Measurements from ENCODE around the gene BTG4. TPM values are rescaled to one million over a fixed set of nuclear protein-coding genes. Genes with fewer than 3 reads are reported as not detected.
A peak's percentile ranks its signal among the peaks of the same experiment; 100 is the strongest.

BTG4 gene
- total and polyA plus RNA-seq, 9 of the 15 experiments (the other 6 are each of a cell fraction or from before 2014, with no cell fraction given): not detected

GRCh38 chr11:111446404-111447111, 65.6 kb downstream of the BTG4 start (continued):
- TF ChIP-seq XRCC3 (IDR thresholded peaks at IDR 0.05): no peak
- TF ChIP-seq STAT5B (CRISPR knock-in tag; IDR thresholded peaks at IDR 0.05): no peak
- TF ChIP-seq, protein P1, sequence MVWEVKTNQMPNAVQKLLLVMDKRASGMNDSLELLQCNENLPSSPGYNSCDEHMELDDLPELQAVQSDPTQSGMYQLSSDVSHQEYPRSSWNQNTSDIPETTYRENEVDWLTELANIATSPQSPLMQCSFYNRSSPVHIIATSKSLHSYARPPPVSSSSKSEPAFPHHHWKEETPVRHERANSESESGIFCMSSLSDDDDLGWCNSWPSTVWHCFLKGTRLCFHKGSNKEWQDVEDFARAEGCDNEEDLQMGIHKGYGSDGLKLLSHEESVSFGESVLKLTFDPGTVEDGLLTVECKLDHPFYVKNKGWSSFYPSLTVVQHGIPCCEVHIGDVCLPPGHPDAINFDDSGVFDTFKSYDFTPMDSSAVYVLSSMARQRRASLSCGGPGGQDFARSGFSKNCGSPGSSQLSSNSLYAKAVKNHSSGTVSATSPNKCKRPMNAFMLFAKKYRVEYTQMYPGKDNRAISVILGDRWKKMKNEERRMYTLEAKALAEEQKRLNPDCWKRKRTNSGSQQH (CRISPR knock-in tag; IDR thresholded peaks at IDR 0.05): peak; percentile 43; the same call in 1 of the 2 replicates
- no peak for TF ChIP-seq ATF1 (CRISPR knock-in tag; IDR thresholded peaks at IDR 0.05)
- TF ChIP-seq ATF1 (tag; IDR thresholded peaks at IDR 0.05): no peak
- peak; percentile 67; the same call in 1 of the 2 replicates for TF ChIP-seq REST (IDR thresholded peaks at IDR 0.05; ENCODE audit: borderline replicate concordance)
- no peak for TF ChIP-seq REST (CRISPR knock-in tag; IDR thresholded peaks at IDR 0.05; ENCODE audit: low read depth)
- TF ChIP-seq STAG1 (CRISPR knock-in tag; IDR thresholded peaks at IDR 0.05; ENCODE audit: borderline replicate concordance): no peak; the same call in 1 of the 2 replicates
- no peak for TF ChIP-seq ZNF449 (CRISPR knock-in tag; IDR thresholded peaks at IDR 0.05)
- TF ChIP-seq ZNF239 (CRISPR knock-in tag; IDR thresholded peaks at IDR 0.05): no peak
- peak; percentile 30; the same call in 1 of the 2 replicates for TF ChIP-seq ESRRA (IDR thresholded peaks at IDR 0.05; ENCODE audit: borderline replicate concordance, low read depth)
- TF ChIP-seq ZKSCAN1 (IDR thresholded peaks at IDR 0.05; ENCODE audit: low read depth, low read length): no peak
- peak; percentile 66; the same call in 1 of the 2 replicates for TF ChIP-seq HLTF (IDR thresholded peaks at IDR 0.05)
- TF ChIP-seq ARID1B (IDR thresholded peaks at IDR 0.05): peak; percentile 30; the same call in 1 of the 2 replicates
- TF ChIP-seq, protein P2, sequence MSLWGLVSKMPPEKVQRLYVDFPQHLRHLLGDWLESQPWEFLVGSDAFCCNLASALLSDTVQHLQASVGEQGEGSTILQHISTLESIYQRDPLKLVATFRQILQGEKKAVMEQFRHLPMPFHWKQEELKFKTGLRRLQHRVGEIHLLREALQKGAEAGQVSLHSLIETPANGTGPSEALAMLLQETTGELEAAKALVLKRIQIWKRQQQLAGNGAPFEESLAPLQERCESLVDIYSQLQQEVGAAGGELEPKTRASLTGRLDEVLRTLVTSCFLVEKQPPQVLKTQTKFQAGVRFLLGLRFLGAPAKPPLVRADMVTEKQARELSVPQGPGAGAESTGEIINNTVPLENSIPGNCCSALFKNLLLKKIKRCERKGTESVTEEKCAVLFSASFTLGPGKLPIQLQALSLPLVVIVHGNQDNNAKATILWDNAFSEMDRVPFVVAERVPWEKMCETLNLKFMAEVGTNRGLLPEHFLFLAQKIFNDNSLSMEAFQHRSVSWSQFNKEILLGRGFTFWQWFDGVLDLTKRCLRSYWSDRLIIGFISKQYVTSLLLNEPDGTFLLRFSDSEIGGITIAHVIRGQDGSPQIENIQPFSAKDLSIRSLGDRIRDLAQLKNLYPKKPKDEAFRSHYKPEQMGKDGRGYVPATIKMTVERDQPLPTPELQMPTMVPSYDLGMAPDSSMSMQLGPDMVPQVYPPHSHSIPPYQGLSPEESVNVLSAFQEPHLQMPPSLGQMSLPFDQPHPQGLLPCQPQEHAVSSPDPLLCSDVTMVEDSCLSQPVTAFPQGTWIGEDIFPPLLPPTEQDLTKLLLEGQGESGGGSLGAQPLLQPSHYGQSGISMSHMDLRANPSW (CRISPR knock-in tag; IDR thresholded peaks at IDR 0.05): no peak

Data from K562 (cell line).